Measurements from ENCODE around the gene ZNF33A. TPM values are rescaled to one million over a fixed set of nuclear protein-coding genes. Genes with fewer than 3 reads are reported as not detected.

Gene ZNF33A
- total and polyA plus RNA-seq, 2 of the 4 experiments (the other 2 are of a cell fraction): 5.6 to 14.3 TPM

GRCh38 chr10:38043516-38043915, 33.0 kb downstream of the ZNF33A start:
- no peak overlapping the region for H2BK15ac ChIP-seq (ENCODE audit: low read depth, low read length)
- no peak overlapping the region for H3K4me2 ChIP-seq (ENCODE audit: low read depth, low read length)
- no peak for ATAC-seq (ENCODE audit: low read depth)
- H4K5ac ChIP-seq (ENCODE audit: low read depth, low read length): no peak overlapping the region
- no peak overlapping the region for H4K91ac ChIP-seq (ENCODE audit: insufficient read depth, low read depth, low read length)
- H4K20me1 ChIP-seq (ENCODE audit: insufficient read depth, low read length): no peaks in the 10 kb centered on the region
- no peak overlapping the region for H2AK5ac ChIP-seq (ENCODE audit: low read depth, low read length)
- H3K36me3 ChIP-seq (ENCODE audit: control insufficient read depth, insufficient read depth, low read length): 0 out of 2 replicates have a peak, but pooled peaks cover 1% of the 10 kb centered on the region
- H2AFZ ChIP-seq (replicated peaks; ENCODE audit: low read length, poor library complexity): no peak overlapping the region
- no peak overlapping the region for H2BK5ac ChIP-seq (ENCODE audit: low read depth, low read length, poor library complexity, severe bottlenecking)
- H3K9me3 ChIP-seq (ENCODE audit: control insufficient read depth, insufficient read depth, low read length): no peaks in the 10 kb centered on the region
- H3K14ac ChIP-seq (replicated peaks; ENCODE audit: low read depth, low read length): no peak overlapping the region
- H2AK9ac ChIP-seq (replicated peaks; ENCODE audit: low read depth, low read length, poor library complexity): no peak overlapping the region
- WGBS, 2 experiments (ENCODE audit: extremely low coverage in 2 of 2, insufficient read length in 1 of 2): no CpG with 5 or more reads among the region's 2 CpGs
- H3K4me3 ChIP-seq (ENCODE audit: insufficient read depth, low read depth, low read length): no peak overlapping the region
- dilution Hi-C loops (cut with HindIII; ENCODE audit: low sequenced_read_pairs, unreplicated experiment) (no loop called here), in situ Hi-C loops (cut with MboI; ENCODE audit: low sequenced_read_pairs) (no loop called here), intact Hi-C loops (cut with micrococcal nuclease) (no loop called here)
- H3K4ac ChIP-seq (ENCODE audit: low read depth, low read length): no peak overlapping the region
- POLR2A ChIA-PET (ENCODE audit: unreplicated experiment): no interaction called here
- no TSS peak for BruUV-seq (replicated peaks)
- DNase-seq: no peak
- no peak overlapping the region for H3K23ac ChIP-seq (ENCODE audit: low read depth, low read length)
- no peak overlapping the region for H3K9ac ChIP-seq (ENCODE audit: low read depth, low read length)
- no peak overlapping the region for H3K56ac ChIP-seq (ENCODE audit: extremely low read depth, insufficient read depth, low read length)
- H3K9me1 ChIP-seq (ENCODE audit: insufficient read depth, low read length): no peaks in the 10 kb centered on the region
- H3K27me3 ChIP-seq (ENCODE audit: control insufficient read depth, insufficient read depth, low read length): no peaks in the 10 kb centered on the region
- H2BK20ac ChIP-seq (ENCODE audit: low read depth, low read length): no peak overlapping the region
- no peak overlapping the region for H4K8ac ChIP-seq (ENCODE audit: low read depth in 2 of 2, low read length in 2 of 2)
- CTCF ChIA-PET: interaction anchor here (0.6 kb wide), 1 partner anchor 1456 kb away, joined by 3 read pairs; no protein-coding TSS in a partner anchor
- H3K4me1 ChIP-seq (ENCODE audit: control insufficient read depth, insufficient read depth, low read length): no peaks in the 10 kb centered on the region
- H2BK120ac ChIP-seq (ENCODE audit: low read depth, low read length): no peak overlapping the region
- TF ChIP-seq MAZ (IDR thresholded peaks at IDR 0.05; ENCODE audit: borderline replicate concordance, low read depth, low read length) (no peak), CEBPB (IDR thresholded peaks at IDR 0.05; ENCODE audit: low read depth, low read length) (no peak), BHLHE40 (IDR thresholded peaks at IDR 0.05; ENCODE audit: low read depth, low read length) (no peak), SMC3 (IDR thresholded peaks at IDR 0.05; ENCODE audit: low read depth, low read length) (no peak), CHD1 (IDR thresholded peaks at IDR 0.05; ENCODE audit: low read depth, low read length) (no peak)
- no peak overlapping the region for H3K27ac ChIP-seq (ENCODE audit: insufficient read depth, low read length)
- no peaks in the 10 kb centered on the region for H3K79me1 ChIP-seq (ENCODE audit: low read depth in 1 of 2, low read length in 2 of 2)
- no peak overlapping the region for H3K18ac ChIP-seq (ENCODE audit: low read depth, low read length)

Measured in IMR-90 (cell line).